ENCODE results near the gene NTHL1.

NTHL1 gene

GRCh38 chr16:2063861-2064260, 16.2 kb upstream of the NTHL1 start:
- DNase-seq (ENCODE audit: low read depth): no peak

GRCh38 chr16:2062801-2063200, 15.2 kb upstream of the NTHL1 start:
- DNase-seq (ENCODE audit: low read depth): no peak

- no peak for DNase-seq (ENCODE audit: low read depth)
Measured at GRCh38 chr16:2061526-2061925, 13.9 kb upstream of the NTHL1 start.

GRCh38 chr16:2061023-2061422, 13.4 kb upstream of the NTHL1 start:
- no peak for DNase-seq (ENCODE audit: low read depth)

- no peak for DNase-seq (ENCODE audit: low read depth)
Measured at GRCh38 chr16:2060346-2060745, 12.7 kb upstream of the NTHL1 start.

- DNase-seq (ENCODE audit: low read depth): no peak
Measured at GRCh38 chr16:2058872-2059271, 11.2 kb upstream of the NTHL1 start.

- DNase-seq (ENCODE audit: low read depth): no peak
Measured at GRCh38 chr16:2058420-2058819, 10.8 kb upstream of the NTHL1 start.

GRCh38 chr16:2057438-2057837, 9.8 kb upstream of the NTHL1 start:
- no peak for DNase-seq (ENCODE audit: low read depth)

GRCh38 chr16:2056681-2057407, 9.2 kb upstream of the NTHL1 start:
- no peak for DNase-seq (ENCODE audit: low read depth)

- no peak for DNase-seq (ENCODE audit: low read depth)
Measured at GRCh38 chr16:2056077-2056476, 8.4 kb upstream of the NTHL1 start.

GRCh38 chr16:2054543-2055245, 7.1 kb upstream of the NTHL1 start:
- DNase-seq (ENCODE audit: low read depth): no peak

- no peak for DNase-seq (ENCODE audit: low read depth)
Measured at GRCh38 chr16:2053897-2054296, 6.3 kb upstream of the NTHL1 start.

- no peak for DNase-seq (ENCODE audit: low read depth)
Measured at GRCh38 chr16:2053211-2053610, 5.6 kb upstream of the NTHL1 start.

- no peak for DNase-seq (ENCODE audit: low read depth)
Measured at GRCh38 chr16:2048116-2048543, 496 bp upstream of the NTHL1 start.

GRCh38 chr16:2046893-2047329, 723 bp downstream of the NTHL1 start:
- DNase-seq (ENCODE audit: low read depth): no peak

- DNase-seq (ENCODE audit: low read depth): no peak
Measured at GRCh38 chr16:2045965-2046892, 1.4 kb downstream of the NTHL1 start.

GRCh38 chr16:2044541-2044940, 3.1 kb downstream of the NTHL1 start:
- no peak for DNase-seq (ENCODE audit: low read depth)

GRCh38 chr16:2043667-2044451, 3.8 kb downstream of the NTHL1 start:
- DNase-seq (ENCODE audit: low read depth): no peak

- DNase-seq (ENCODE audit: low read depth): no peak
Measured at GRCh38 chr16:2042986-2043666, 4.5 kb downstream of the NTHL1 start.

GRCh38 chr16:2042171-2042985, 5.3 kb downstream of the NTHL1 start:
- no peak for DNase-seq (ENCODE audit: low read depth)

All from T-helper 22 cell (primary cell).